Glutamatergic neuron (in vitro differentiated cells): ENCODE results near the gene FUZ. TPM values are rescaled to one million over a fixed set of nuclear protein-coding genes. Genes with fewer than 3 reads are reported as not detected.

ENCODE experiments used
- DNase-seq: peaks from one replicate; pipeline ENCODE4 v3.0.0; 2022
- H3K27ac Mint-ChIP-seq: one replicate; pipeline ENCODE4 v1.8.0; 2020; ENCODE audit warnings: mild to moderate bottlenecking, mixed read lengths, inconsistent platforms; ENCODE audit not compliant: unreplicated experiment
- H3K27me3 Mint-ChIP-seq: one replicate; pipeline ENCODE4 v1.8.0; 2020; ENCODE audit warnings: mild to moderate bottlenecking, moderate library complexity, mixed read lengths, inconsistent platforms; ENCODE audit not compliant: unreplicated experiment
- H3K36me3 Mint-ChIP-seq: one replicate; pipeline ENCODE4 v1.8.0; 2020; ENCODE audit warnings: mild to moderate bottlenecking, mixed read lengths, inconsistent platforms; ENCODE audit not compliant: unreplicated experiment
- H3K4me1 Mint-ChIP-seq: one replicate; pipeline ENCODE4 v1.8.0; 2020; ENCODE audit warnings: mild to moderate bottlenecking, low read depth, mixed read lengths, inconsistent platforms; ENCODE audit not compliant: unreplicated experiment
- H3K4me3 Mint-ChIP-seq: one replicate; pipeline ENCODE4 v1.8.0; 2020; ENCODE audit warnings: mild to moderate bottlenecking, mixed read lengths, inconsistent platforms; ENCODE audit not compliant: unreplicated experiment
- H3K9me3 Mint-ChIP-seq: one replicate; pipeline ENCODE4 v1.8.0; 2020; ENCODE audit warnings: mild to moderate bottlenecking, moderate library complexity, mixed read lengths, inconsistent platforms; ENCODE audit not compliant: unreplicated experiment
- total RNA-seq: library from RNA; stranded (reverse); fragmentation: NEBNext Ultra II Directional; extraction: Animal tissue kit (Norgen Biotek cat#: 25700); gene quantifications from one replicate; pipeline ENCODE4 v1.2.1, GENCODE V29; 2021; ENCODE audit not compliant: unreplicated experiment
- TF ChIP-seq, protein P1 (sequence below): fragments of 200-600 bp; sonication (generic); IDR thresholded peaks from one replicate; pipeline ENCODE4 v1.5.0; 2021; ENCODE audit not compliant: partially characterized antibody, unreplicated experiment

FUZ gene
- total RNA-seq, 1 donor from 2014 or later: 13.6 TPM

DNA sequence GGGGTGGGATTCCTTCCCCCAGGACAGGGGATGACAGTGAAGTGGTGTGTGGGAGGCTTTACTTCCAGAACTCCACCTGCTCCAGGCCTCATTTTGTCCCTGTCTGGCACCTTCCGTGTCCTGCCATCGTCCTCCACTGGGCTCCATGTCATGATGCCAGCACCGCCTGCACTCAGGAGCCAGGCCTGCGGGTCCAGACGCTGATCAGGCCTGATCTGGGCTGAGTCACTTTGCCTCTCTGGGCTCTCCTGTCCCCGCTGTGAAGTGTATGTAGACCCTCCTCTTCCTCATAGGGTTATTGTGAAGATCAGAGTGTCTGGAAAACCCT, 9.6 kb downstream of the FUZ start:
- DNase-seq: no peak
- TF ChIP-seq, protein P1, sequence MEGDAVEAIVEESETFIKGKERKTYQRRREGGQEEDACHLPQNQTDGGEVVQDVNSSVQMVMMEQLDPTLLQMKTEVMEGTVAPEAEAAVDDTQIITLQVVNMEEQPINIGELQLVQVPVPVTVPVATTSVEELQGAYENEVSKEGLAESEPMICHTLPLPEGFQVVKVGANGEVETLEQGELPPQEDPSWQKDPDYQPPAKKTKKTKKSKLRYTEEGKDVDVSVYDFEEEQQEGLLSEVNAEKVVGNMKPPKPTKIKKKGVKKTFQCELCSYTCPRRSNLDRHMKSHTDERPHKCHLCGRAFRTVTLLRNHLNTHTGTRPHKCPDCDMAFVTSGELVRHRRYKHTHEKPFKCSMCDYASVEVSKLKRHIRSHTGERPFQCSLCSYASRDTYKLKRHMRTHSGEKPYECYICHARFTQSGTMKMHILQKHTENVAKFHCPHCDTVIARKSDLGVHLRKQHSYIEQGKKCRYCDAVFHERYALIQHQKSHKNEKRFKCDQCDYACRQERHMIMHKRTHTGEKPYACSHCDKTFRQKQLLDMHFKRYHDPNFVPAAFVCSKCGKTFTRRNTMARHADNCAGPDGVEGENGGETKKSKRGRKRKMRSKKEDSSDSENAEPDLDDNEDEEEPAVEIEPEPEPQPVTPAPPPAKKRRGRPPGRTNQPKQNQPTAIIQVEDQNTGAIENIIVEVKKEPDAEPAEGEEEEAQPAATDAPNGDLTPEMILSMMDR: no peak
- Mint-ChIP-seq H3K9me3 (peaks cover 7% of the 10 kb centered on the region), H3K4me3 (peak overlapping the region; percentile 20), H3K4me1 (peaks cover 5% of the 10 kb centered on the region), H3K27ac (no peak overlapping the region), H3K27me3 (peaks cover 4% of the 10 kb centered on the region), H3K36me3 (peaks cover 4% of the 10 kb centered on the region)

DNA sequence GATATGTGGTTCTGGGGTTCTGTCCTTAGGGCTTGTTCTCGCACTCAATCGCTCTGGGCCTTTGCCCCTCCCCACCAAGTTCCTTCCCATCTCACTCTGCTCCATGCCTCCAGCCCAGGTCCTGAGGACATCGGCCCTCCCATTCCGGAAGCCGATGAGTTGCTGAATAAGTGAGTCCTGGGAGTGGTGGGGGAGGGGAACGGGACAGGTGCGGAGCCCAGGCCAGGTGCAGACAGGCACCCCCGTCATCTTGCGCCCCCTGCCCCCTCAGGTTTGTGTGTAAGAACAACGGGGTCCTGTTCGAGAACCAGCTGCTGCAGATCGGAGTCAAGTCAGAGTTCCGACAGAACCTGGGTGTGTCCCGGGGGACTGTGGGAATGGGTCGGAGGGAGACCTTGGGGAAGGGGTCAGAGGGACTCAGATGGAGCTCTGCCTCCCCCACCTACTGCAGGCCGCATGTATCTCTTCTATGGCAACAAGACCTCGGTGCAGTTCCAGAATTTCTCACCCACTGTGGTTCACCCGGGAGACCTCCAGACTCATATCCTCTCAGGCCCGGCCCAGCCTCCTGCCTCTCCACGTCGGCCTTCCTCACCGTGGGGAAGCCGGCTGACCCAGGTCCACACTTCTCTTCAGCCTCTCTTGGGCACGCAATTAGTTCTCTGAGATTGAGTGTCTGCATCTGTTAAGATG, 10.1 kb downstream of the FUZ start:
- peaks cover 7% of the 10 kb centered on the region for H3K9me3 Mint-ChIP-seq
- peaks cover 4% of the 10 kb centered on the region for H3K36me3 Mint-ChIP-seq
- no peak for DNase-seq
- peaks cover 2% of the 10 kb centered on the region for H3K27me3 Mint-ChIP-seq
- TF ChIP-seq, protein P1: no peak
- no peak overlapping the region for H3K27ac Mint-ChIP-seq
- H3K4me1 Mint-ChIP-seq: peaks cover 5% of the 10 kb centered on the region
- peak overlapping the region; percentile 42 for H3K4me3 Mint-ChIP-seq

DNA sequence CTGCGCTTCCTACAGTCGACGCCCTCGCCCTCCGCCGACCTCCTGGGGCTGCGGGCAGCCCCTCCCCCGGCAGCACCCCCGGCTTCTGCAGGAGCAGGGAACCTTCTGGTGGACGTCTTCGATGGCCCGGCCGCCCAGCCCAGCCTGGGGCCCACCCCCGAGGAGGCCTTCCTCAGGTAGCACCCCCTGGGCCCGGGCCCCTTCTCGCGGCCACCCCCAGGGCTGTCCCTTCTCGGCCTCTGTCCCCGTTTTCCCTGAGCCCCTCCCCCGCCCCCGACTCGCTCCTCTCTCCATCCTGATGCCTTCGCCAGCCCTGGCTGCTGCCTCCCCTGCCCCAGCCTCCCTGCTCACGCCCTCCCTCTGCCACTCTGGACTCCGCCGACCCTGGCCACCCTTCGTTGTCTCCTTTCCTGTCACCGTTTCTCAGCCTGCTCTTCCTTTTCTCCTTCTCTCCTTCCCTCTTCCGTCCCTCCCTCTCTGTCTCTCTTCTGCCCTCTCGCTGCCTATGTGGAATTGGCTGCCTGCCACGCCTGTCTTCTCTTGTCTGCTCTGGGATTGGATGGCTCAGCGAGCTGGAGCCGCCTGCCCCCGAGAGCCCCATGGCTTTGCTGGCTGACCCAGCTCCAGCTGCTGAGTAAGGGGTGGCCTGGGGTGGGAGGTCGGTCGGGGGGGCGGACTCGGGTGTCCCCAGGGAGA, 11.0 kb downstream of the FUZ start:
- peak; percentile 82 for DNase-seq
- H3K9me3 Mint-ChIP-seq: peaks cover 8% of the 10 kb centered on the region
- peak overlapping the region; percentile 80 for H3K4me3 Mint-ChIP-seq
- peaks cover 4% of the 10 kb centered on the region for H3K36me3 Mint-ChIP-seq
- peak overlapping the region; percentile 95 for H3K27ac Mint-ChIP-seq
- peaks cover 4% of the 10 kb centered on the region for H3K27me3 Mint-ChIP-seq
- H3K4me1 Mint-ChIP-seq: peaks cover 3% of the 10 kb centered on the region
- TF ChIP-seq, protein P1: no peak

DNA sequence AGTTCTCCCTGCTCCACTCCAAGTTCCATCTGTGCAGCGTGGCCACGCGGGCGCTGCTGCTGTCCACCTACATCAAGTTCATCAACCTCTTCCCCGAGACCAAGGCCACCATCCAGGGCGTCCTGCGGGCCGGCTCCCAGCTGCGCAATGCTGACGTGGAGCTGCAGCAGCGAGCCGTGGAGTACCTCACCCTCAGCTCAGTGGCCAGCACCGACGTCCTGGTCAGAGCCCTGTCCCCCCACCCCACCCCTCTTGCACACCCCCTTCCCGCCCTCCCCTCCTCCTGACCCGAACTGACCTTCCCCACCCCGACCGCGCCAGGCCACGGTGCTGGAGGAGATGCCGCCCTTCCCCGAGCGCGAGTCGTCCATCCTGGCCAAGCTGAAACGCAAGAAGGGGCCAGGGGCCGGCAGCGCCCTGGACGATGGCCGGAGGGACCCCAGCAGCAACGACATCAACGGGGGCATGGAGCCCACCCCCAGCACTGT, 11.6 kb downstream of the FUZ start:
- Mint-ChIP-seq H3K27me3 (peaks cover 7% of the 10 kb centered on the region), H3K4me1 (peaks cover 3% of the 10 kb centered on the region), H3K9me3 (peaks cover 8% of the 10 kb centered on the region), H3K4me3 (no peak overlapping the region), H3K27ac (peak overlapping the region; percentile 33), H3K36me3 (peaks cover 8% of the 10 kb centered on the region)
- DNase-seq: no peak
- TF ChIP-seq, protein P1: no peak

DNA sequence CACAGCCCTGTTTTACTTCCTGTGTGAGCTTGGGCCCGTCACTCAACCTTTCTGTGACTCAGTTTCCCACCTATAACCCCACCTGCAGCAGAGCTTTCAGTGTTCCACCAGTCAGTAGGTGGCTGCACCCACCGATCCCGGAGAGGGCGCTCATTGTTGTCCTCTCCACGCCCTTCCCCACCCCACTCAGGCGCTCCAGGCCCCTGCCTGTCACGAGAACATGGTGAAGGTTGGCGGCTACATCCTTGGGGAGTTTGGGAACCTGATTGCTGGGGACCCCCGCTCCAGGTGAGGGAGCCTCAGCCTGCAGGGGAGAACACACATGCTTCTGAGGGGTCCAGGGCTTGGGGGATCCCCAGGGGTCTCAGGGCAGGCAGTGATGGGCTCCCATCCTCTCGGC, 12.3 kb downstream of the FUZ start:
- H3K36me3 Mint-ChIP-seq: peaks cover 10% of the 10 kb centered on the region
- no peak overlapping the region for H3K27ac Mint-ChIP-seq
- TF ChIP-seq, protein P1: no peak

More for the DNA sequence above, 12.3 kb downstream of the FUZ start:
- Mint-ChIP-seq H3K4me1 (peaks cover 3% of the 10 kb centered on the region), H3K9me3 (peaks cover 4% of the 10 kb centered on the region), H3K27me3 (peaks cover 7% of the 10 kb centered on the region), H3K4me3 (peak overlapping the region; percentile 59)
- DNase-seq: no peak
